DLD1 (cell line): ENCODE results near the gene FLRT1.

Experiments used
- in situ Hi-C: cut with HindIII; loops from 2 replicates; pipeline ENCODE4 v1.10.0; 2017; ENCODE audit warnings: low sequenced_read_pairs

The FLRT1 gene

GRCh38 chr11:64062185-64063039 is 26.7 kb downstream of the FLRT1 start:
- in situ Hi-C loops: no loop called here

DNA sequence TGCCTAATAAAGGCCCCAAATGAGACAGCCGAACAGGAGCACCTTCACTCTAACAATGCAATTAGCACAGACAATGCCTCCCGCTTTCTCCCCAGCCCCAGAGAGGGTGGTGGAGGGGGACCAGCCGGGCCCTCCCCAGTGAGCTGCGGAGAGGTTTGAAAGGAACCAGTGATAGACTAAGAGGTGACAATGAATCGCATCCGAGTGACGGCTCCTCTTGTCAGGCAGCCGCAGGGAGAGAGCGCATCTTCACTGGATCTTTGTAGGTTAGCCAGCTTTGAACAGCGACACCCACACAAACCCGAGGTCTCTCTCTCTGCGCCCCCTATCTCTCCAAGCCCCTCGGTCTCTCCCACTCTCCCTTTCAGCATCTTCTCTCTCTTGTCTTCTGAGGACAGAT is 28.0 kb downstream of the FLRT1 start:
- in situ Hi-C loops: no loop called here

DNA sequence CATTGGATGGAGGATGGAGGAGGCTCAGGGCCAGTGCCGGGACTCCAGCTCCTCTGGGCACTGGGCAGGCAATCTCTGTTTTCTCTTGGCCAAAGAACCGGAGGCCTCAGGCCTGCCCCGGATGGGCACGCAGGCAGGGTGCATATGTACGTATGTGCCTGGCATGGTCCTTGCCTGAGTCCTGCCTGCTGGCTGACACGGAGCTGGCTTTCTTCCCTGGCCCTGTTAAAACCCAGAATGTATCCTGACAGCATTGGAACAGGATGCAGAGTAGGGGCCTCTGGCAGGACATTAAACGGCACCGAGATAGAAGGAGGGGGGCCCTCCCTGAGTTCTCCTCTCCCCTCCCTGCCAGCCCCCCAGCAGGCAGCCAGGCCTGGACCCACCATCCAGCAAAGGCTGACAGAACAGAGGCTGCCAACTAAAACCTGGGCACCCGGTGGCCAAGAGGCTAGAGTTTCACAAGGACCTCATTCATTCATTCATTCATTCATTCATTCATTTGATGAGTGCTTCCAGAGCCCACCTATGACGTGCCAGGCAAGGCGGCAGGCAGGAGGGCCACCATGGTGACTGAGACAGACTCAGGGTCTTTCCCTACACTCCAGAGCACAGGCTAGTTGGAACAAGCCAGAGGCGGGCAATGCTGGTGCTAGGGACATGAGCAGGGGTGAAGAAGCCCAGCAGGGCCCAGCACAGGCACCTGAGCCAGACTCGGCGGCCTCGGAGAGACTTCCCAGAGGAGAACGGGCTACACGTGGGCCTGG is 28.8 kb downstream of the FLRT1 start:
- in situ Hi-C loops: no loop called here

GRCh38 chr11:64065141-64065465 is 29.4 kb downstream of the FLRT1 start:
- in situ Hi-C loops: no loop called here

DNA sequence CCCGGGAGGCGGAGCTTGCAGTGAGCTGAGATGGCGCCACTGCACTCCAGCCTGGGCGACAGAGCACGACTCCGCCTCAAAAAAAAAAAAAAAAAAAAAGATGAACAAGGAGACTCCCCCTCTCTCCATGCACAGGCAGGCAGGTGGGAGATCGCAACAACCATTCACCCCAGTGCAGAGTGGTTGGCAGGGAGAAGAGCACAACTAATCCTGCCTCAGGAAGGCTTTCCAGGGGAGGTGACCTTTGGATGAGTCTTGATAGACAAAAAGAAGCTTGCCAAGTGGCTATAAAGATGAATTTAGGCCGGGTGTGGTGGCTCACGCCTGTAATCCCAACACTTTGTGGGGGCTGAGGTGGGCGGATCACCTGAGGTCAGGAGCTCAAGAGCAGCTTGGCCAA is 30.0 kb downstream of the FLRT1 start:
- in situ Hi-C loops: no loop called here

DNA sequence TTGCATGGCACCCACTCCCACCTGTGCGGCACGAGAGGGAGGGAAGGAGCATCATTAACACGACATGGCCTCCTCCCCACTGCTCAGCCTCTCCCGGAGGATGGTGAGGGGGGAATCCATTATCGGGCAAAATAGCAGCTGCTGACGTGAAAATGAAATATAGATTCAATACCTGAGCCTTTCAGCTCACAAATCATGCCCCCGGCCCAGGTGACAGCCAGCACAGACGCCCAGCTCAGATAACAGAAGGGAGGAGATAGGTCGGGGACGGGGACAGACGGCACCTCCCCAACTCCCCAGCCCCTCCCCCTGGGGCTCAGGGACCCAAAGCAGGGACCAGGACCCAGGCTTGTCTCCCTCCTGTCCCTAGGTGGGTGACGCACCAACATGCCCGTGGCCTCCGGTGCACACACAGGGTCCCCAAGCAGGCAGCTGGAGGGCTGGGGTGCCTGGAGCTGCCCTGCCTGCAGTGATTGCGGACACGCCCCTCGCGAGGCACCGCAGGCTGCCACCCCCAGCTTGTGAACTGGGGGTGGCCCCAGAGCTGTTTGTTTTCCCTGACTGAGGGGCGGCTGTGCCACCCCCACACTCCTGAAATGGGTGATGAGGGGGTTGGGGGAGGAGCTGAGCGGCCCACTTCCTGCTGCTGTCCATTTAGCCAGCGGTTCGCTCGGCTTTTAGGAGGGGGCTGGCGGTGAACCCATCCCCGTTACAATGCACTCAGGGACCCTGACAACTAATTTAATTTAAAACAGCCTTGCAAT is 31.7 kb downstream of the FLRT1 start:
- in situ Hi-C loops: no loop called here

DNA sequence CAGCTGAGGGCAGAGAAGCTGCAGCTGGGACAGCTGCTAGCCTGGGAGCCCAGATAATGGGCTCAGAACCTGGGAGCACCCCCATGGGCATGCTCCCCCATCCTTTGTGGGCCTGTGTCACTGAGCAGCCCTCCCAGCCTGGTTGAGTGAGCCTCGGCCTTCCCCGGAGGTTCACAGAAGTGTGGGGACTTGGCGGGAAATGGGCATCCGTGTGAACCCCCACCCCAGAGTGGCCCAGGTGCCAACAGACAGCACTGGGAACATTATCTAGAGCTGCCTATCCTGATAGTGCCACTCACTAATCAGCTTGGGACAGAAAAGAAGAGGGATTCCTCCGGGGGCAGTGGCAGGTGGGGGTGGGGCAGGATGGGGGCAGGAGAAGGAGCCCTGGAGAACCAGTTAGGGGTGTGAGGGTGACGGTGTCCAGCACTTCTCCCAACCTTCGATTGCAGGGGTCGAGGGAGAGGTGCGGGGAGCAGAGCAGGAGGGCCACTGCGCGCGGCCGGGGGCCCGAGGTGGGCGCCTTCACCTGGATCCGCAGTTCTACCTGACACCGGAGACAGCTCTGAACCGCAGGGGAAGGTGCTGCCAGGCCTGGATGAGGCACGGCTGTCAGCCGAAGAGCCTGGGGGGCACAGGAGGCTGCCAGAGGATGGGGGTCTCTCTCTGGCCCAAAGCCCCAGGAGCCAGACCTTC is 33.1 kb downstream of the FLRT1 start:
- in situ Hi-C loops: no loop called here

DNA sequence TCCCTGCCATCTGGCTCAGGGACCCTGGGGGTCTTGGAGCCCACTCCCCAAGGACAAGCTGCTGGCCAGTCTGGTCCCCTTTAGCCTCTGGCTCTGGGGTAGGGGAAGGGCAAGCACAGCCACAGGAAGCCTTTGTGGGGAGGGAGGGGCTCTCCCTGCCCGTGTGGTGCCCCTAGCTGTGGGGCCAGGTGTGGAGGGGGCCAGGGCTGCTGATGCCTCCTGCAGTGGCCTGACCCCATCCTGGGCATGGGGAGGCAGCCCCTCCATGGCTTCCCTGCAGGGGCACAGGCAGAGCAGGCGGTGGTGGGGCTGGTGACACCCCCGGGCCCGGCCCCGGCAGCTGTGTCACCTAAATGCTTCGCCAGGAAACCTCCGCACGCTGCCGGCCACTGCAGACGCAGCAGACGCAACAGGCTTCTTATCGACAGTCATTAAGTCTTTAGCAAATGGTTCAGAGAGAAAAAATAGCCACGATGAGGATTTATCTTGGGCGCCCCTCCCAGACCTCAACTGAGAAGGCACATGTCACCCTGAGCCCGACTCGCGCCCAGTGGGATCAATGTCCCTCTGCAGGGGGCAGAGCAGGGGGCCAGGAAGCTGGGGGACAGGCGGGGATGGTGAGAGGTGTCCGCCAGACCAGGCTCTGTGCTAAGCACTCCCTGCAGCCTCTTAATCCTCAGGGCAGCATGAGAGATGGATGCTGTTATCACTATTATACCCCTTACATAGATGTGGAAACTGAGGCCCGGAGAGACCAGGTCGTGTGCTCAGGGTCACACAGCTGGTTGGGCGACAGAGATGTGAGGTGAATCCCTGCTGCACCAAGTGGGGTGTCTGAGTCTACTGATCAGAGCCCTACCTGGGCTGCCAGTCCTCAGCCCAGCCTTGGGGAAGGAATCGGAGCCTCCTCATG is 33.9 kb downstream of the FLRT1 start:
- in situ Hi-C loops: loop anchor here (10.0 kb wide), 1 partner anchor 335 kb away; no protein-coding TSS in a partner anchor

DNA sequence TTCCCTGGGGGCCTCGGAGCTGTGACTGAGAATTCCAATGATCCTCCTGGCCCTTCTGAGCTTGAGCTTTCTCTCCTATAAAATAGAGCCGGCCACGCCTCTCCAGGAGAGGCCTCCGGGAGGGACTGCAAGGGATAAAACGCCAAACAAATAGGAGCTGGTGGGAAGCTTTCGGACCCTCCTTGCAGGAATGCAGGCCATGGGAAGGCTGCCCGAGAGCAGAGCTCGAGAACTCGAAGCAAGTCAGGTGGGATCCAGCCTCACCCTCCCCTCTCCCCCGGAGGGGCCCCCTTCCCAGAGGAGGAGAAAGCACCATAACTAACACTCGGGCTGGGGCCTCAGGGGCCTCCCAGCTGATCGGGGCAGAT is 34.6 kb downstream of the FLRT1 start:
- in situ Hi-C loops: loop anchor here (10.0 kb wide), 1 partner anchor 335 kb away; no protein-coding TSS in a partner anchor

DNA sequence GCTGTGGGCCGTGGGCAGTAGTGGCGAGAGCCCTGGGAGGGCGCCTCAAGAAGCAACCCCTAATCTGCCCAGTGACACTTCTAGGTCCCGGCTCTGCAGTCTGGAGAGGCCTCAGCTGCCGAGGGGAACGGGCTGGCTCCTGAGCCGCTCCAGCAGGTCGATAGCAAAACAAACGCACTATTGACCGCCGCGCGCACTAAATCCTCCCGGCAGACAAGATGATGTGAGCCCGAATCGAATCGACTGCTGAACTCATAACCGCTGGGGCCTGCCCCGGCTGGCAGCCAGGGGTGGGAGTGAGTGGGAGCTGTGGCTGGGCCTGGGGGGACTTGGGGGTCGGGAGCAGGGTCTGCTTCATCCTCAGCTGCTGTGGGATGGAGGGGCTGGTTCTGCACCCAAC is 36.1 kb downstream of the FLRT1 start:
- in situ Hi-C loops: loop anchor here (10.0 kb wide), 1 partner anchor 337 kb away; no protein-coding TSS in a partner anchor

DNA sequence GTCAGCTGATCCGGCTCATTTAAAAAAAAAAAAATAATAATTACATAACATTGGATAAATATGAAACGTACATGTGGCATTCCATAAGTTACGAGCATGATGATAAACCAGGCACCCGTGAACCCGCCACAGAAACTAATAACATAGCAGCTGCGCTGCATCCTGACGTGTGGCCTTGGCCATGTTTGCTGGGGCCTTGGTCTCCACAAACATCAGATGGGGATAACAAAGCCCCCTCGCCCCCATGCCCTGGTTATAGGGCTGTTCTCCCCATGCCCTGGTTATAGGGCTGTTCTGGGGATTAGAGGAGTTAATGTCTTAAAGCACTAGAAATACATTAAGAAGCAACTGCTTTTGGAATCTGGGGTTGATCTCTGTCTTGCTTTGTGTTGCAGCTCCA is 36.7 kb downstream of the FLRT1 start:
- in situ Hi-C loops: loop anchor here (10.0 kb wide), 1 partner anchor 338 kb away; no protein-coding TSS in a partner anchor

- in situ Hi-C loops: loop anchor here (10.0 kb wide), 1 partner anchor 338 kb away; no protein-coding TSS in a partner anchor
Observed at GRCh38 chr11:64072871-64073270, 37.1 kb downstream of the FLRT1 start.

- in situ Hi-C loops: loop anchor here (10.0 kb wide), 1 partner anchor 339 kb away; no protein-coding TSS in a partner anchor
Observed at GRCh38 chr11:64073542-64073941, 37.8 kb downstream of the FLRT1 start.

GRCh38 chr11:64074239-64074638 is 38.5 kb downstream of the FLRT1 start:
- in situ Hi-C loops: loop anchor here (10.0 kb wide), 1 partner anchor 339 kb away; no protein-coding TSS in a partner anchor

DNA sequence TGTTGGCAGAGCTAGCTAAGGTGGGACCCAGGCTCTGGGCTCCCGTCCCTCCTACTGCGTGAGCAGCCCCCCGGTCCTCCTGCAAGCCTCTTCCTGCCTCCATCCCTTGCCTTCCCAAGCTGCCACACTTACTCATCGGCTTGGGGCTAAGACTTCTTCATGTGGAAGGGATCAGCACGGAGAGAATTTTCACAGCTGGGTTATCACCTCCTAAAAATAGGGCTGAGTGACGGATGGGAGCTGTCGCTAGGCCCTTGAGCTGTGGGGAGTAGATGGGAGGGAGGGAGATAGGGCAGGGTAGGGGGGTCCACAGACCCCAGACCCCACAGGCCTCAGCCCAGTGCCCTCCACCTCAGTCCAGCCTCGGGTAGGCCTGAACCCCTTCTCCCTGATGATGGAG is 41.0 kb downstream of the FLRT1 start:
- in situ Hi-C loops: loop anchor here (10.0 kb wide), 1 partner anchor 342 kb away; no protein-coding TSS in a partner anchor

DNA sequence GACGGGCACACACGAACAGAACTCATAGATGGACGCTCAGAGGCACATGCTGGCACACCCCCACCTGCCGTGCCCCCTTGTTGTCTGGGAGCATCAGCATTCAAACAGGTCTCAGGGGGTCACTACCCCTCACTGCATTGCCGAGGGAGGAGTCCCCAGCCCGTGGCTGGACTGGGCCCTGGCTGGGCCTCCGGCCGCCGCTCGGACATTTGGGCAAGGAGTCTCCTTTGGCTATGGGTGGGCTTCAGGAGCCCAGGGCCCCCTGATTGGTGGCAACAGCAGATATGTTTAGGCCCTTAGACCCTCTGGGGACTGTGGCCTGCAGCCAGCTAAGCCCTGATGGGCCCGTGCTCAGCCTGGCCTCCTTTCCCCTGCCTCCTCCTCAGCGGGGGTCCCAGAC is 41.9 kb downstream of the FLRT1 start:
- in situ Hi-C loops: loop anchor here (10.0 kb wide), 1 partner anchor 343 kb away; no protein-coding TSS in a partner anchor

DNA sequence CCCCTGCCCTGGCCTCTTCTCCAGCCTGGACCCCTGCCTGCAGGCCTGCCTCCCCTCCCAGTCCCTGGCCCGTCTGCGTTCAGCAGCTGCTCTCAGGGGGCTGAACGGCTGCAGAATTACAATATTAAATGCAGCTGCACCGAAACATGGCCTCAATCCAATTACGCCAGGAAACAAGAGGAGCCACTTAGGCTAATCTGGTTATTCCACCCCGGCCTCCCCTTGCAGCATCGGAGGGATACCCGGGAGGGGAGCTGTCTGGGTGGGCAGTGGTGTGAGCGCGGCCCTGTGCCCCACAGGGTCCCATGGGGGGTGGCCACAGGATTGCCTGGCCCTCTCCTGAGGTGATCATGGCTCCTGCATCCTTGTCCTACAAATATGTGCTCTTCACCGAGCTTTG is 42.6 kb downstream of the FLRT1 start:
- in situ Hi-C loops: loop anchor here (10.0 kb wide), 1 partner anchor 343 kb away; no protein-coding TSS in a partner anchor

- in situ Hi-C loops: loop anchor here (10.0 kb wide), 1 partner anchor 344 kb away; no protein-coding TSS in a partner anchor
Observed at GRCh38 chr11:64078905-64079304, 43.2 kb downstream of the FLRT1 start.

GRCh38 chr11:64080390-64080789 is 44.7 kb downstream of the FLRT1 start:
- in situ Hi-C loops: loop anchor here (5.0 kb wide), 1 partner anchor 73 kb away; no protein-coding TSS in a partner anchor
